ENCODE measurements around the gene ERBIN.
"Not testable (repeated sequence)": the region's sequence is repeated elsewhere in the genome, so short reads cannot be mapped to it uniquely, and the experiment has no call there.

Gene ERBIN

DNA sequence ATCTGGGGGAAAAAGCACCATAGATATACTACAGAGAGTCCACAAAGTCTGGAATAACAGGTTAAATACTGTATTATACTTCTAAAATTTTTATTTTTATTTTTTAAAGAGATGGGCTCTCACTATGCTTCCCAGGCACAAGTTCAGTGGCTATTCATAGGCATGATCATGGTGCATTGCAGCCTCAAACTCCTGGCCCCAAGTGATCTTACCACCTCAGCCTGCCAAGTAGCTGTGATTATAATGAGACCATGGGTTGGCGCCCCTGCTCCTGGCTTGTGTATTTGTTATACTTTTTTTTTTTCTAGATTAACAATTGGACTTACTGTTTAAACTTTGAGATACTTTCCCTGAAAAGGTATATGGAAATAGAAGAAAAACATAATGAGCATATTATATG, 25.9 kb downstream of the ERBIN start:
- Histone ChIP-seq H3K36me3 (ENCODE audit: insufficient read depth, low read length) (peaks cover 31% of the 10 kb centered on the region), H3K4me3 (ENCODE audit: low read depth in 1 of 2, low read length in 2 of 2) (no peak overlapping the region), H3K27ac (ENCODE audit: low read length) (no peak overlapping the region), H3K4me2 (ENCODE audit: insufficient read depth, low read length) (no peak overlapping the region), H3K79me2 (ENCODE audit: insufficient read depth, low read length) (peaks cover 98% of the 10 kb centered on the region), H3K27me3 (ENCODE audit: insufficient read depth, low read length, poor library complexity) (no peaks in the 10 kb centered on the region), H4K20me1 (ENCODE audit: insufficient read depth, low read length) (peaks cover 46% of the 10 kb centered on the region; the same call in 1 of the 2 replicates), H2AFZ (ENCODE audit: low read depth, low read length) (no peak overlapping the region), H3K9me3 (ENCODE audit: insufficient read depth, low read length, severe bottlenecking) (peaks cover 6% of the 10 kb centered on the region), H3K9ac (ENCODE audit: low read depth, low read length) (no peak overlapping the region), H3K4me1 (ENCODE audit: insufficient read depth, low read length) (no peaks in the 10 kb centered on the region)
- DNase-seq (no peak), ATAC-seq (ENCODE audit: insufficient read depth, low read depth) (no peak)
- TF ChIP-seq EZH2 (IDR thresholded peaks at IDR 0.05; ENCODE audit: borderline replicate concordance, low read depth, low read length, severe bottlenecking) = no peak
- TF ChIP-seq, protein P1, sequence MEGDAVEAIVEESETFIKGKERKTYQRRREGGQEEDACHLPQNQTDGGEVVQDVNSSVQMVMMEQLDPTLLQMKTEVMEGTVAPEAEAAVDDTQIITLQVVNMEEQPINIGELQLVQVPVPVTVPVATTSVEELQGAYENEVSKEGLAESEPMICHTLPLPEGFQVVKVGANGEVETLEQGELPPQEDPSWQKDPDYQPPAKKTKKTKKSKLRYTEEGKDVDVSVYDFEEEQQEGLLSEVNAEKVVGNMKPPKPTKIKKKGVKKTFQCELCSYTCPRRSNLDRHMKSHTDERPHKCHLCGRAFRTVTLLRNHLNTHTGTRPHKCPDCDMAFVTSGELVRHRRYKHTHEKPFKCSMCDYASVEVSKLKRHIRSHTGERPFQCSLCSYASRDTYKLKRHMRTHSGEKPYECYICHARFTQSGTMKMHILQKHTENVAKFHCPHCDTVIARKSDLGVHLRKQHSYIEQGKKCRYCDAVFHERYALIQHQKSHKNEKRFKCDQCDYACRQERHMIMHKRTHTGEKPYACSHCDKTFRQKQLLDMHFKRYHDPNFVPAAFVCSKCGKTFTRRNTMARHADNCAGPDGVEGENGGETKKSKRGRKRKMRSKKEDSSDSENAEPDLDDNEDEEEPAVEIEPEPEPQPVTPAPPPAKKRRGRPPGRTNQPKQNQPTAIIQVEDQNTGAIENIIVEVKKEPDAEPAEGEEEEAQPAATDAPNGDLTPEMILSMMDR (IDR thresholded peaks at IDR 0.05; ENCODE audit: borderline replicate concordance, extremely low read depth, low read length, poor library complexity, severe bottlenecking) = no peak

DNA sequence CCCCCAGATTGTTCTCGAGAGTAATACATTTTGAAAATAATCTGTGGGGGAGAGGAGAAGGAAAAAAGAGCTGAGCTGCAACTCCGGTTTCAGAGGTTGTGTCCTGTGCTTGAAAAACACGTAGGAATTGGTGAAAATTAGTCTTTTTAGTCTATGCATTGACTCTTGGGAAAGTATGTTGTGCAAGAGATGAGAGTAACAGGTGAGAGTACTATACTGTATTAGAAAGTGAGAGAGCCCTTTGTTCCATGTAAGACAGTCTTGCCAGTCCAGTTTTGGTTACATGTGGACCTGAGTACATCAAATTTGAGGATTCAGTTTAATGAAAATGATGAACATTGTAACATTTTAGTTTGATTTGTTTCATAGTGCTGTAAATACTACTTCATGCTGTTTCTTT, 27.8 kb downstream of the ERBIN start:
- no peak for DNase-seq
- peaks cover 94% of the 10 kb centered on the region for H3K79me2 ChIP-seq (ENCODE audit: insufficient read depth, low read length)
- H3K27ac ChIP-seq (ENCODE audit: low read length) = no peak overlapping the region
- peaks cover 50% of the 10 kb centered on the region; the same call in 1 of the 2 replicates for H4K20me1 ChIP-seq (ENCODE audit: insufficient read depth, low read length)
- peaks cover 33% of the 10 kb centered on the region for H3K36me3 ChIP-seq (ENCODE audit: insufficient read depth, low read length)
- H3K9ac ChIP-seq (ENCODE audit: low read depth, low read length) = no peak overlapping the region
- no peaks in the 10 kb centered on the region for H3K4me1 ChIP-seq (ENCODE audit: insufficient read depth, low read length)
- H2AFZ ChIP-seq (ENCODE audit: low read depth, low read length) = no peak overlapping the region
- TF ChIP-seq EZH2 (IDR thresholded peaks at IDR 0.05; ENCODE audit: borderline replicate concordance, low read depth, low read length, severe bottlenecking) = no peak
- ATAC-seq (ENCODE audit: insufficient read depth, low read depth) = no peak
- no peaks in the 10 kb centered on the region for H3K27me3 ChIP-seq (ENCODE audit: insufficient read depth, low read length, poor library complexity)
- H3K4me2 ChIP-seq (ENCODE audit: insufficient read depth, low read length) = no peak overlapping the region
- peaks cover 6% of the 10 kb centered on the region for H3K9me3 ChIP-seq (ENCODE audit: insufficient read depth, low read length, severe bottlenecking)
- H3K4me3 ChIP-seq (ENCODE audit: low read depth in 1 of 2, low read length in 2 of 2) = no peak overlapping the region

DNA sequence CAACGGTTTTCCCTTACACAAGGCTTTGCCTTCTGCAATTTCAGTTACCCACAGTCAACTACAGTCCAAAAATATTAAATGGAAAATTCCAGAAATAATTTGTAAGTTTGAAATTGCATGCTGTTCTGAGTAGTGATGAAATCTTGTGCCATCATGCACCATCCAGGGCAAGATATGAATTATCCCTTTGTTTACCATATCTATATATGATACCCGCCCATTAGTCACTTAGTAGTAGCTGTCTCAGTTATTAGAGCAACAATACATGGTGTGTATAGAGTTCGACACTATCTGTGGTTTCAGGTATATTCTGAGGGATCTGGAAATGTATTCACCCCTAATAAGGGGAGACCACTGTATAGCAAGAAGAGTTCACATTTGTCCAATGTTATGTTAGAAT, 29.4 kb downstream of the ERBIN start:
- Histone ChIP-seq H3K9ac (ENCODE audit: low read depth, low read length) (no peak overlapping the region), H3K9me3 (ENCODE audit: insufficient read depth, low read length, severe bottlenecking) (peaks cover 6% of the 10 kb centered on the region), H3K27ac (ENCODE audit: low read length) (no peak overlapping the region), H3K4me3 (ENCODE audit: low read depth in 1 of 2, low read length in 2 of 2) (no peak overlapping the region), H3K4me1 (ENCODE audit: insufficient read depth, low read length) (no peaks in the 10 kb centered on the region), H3K27me3 (ENCODE audit: insufficient read depth, low read length, poor library complexity) (no peaks in the 10 kb centered on the region), H4K20me1 (ENCODE audit: insufficient read depth, low read length) (peaks cover 55% of the 10 kb centered on the region), H3K36me3 (ENCODE audit: insufficient read depth, low read length) (peaks cover 32% of the 10 kb centered on the region), H3K79me2 (ENCODE audit: insufficient read depth, low read length) (peaks cover 94% of the 10 kb centered on the region), H2AFZ (ENCODE audit: low read depth, low read length) (no peak overlapping the region), H3K4me2 (ENCODE audit: insufficient read depth, low read length) (no peak overlapping the region)
- no peak for DNase-seq
- TF ChIP-seq, protein P1 (IDR thresholded peaks at IDR 0.05; ENCODE audit: borderline replicate concordance, extremely low read depth, low read length, poor library complexity, severe bottlenecking) = no peak
- TF ChIP-seq EZH2 (IDR thresholded peaks at IDR 0.05; ENCODE audit: borderline replicate concordance, low read depth, low read length, severe bottlenecking) = no peak
- ATAC-seq (ENCODE audit: insufficient read depth, low read depth) = peak; percentile 27; the same call in 1 of the 3 replicates

DNA sequence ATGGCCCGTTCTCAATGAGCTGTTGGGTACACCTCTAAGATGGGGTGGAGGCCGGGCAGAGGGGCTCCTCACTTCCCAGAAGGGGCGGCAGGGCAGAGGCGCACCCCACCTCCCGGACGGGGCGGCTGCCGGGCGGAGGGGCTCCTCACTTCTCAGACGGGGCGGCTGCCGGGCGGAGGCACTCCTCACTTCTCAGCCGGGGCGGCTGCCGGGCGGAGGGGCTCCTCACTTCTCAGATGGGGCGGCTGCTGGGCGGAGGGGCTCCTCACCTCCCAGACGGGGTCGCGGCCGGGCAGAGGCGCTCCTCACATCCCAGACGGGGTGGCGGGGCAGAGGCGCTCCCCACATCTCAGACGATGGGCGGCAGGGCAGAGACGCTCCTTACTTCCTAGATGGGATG, 31.3 kb downstream of the ERBIN start:
- H3K9ac ChIP-seq (ENCODE audit: low read depth, low read length); H2AFZ ChIP-seq (ENCODE audit: low read depth, low read length); H3K4me3 ChIP-seq (ENCODE audit: low read depth in 1 of 2, low read length in 2 of 2); DNase-seq; H3K9me3 ChIP-seq (ENCODE audit: insufficient read depth, low read length, severe bottlenecking); ATAC-seq (ENCODE audit: insufficient read depth, low read depth); H3K27ac ChIP-seq (ENCODE audit: low read length); H3K4me1 ChIP-seq (ENCODE audit: insufficient read depth, low read length); H3K4me2 ChIP-seq (ENCODE audit: insufficient read depth, low read length); H3K27me3 ChIP-seq (ENCODE audit: insufficient read depth, low read length, poor library complexity): not testable (repeated sequence)
- H3K36me3 ChIP-seq (ENCODE audit: insufficient read depth, low read length) = peaks cover 23% of the 10 kb centered on the region
- peaks cover 94% of the 10 kb centered on the region for H3K79me2 ChIP-seq (ENCODE audit: insufficient read depth, low read length)
- H4K20me1 ChIP-seq (ENCODE audit: insufficient read depth, low read length) = peaks cover 65% of the 10 kb centered on the region

Data from DND-41 (cell line).